ENCODE results near the gene SETD4.

SETD4 gene

GRCh38 chr21:36004441-36004840, 55.9 kb downstream of the SETD4 start:
- DNase-seq, result no peak

- no peak for DNase-seq
These were observed 56.5 kb downstream of the SETD4 start for GRCh38 chr21:36003776-36004175.

- DNase-seq, result no peak
These were observed 64.1 kb downstream of the SETD4 start for GRCh38 chr21:35996217-35996616.

- DNase-seq, result no peak
These were observed 64.7 kb downstream of the SETD4 start for GRCh38 chr21:35995522-35996088.

- DNase-seq, result no peak
These were observed 65.7 kb downstream of the SETD4 start for GRCh38 chr21:35994613-35995012.

- no peak for DNase-seq
These were observed 66.3 kb downstream of the SETD4 start for GRCh38 chr21:35993875-35994490.

- DNase-seq, result no peak
These were observed 69.2 kb downstream of the SETD4 start for GRCh38 chr21:35991131-35991530.

- DNase-seq, result no peak
These were observed 69.7 kb downstream of the SETD4 start for GRCh38 chr21:35990609-35991008.

GRCh38 chr21:35989138-35989735, 71.1 kb downstream of the SETD4 start:
- DNase-seq, result no peak

GRCh38 chr21:35988416-35989137, 71.7 kb downstream of the SETD4 start:
- no peak for DNase-seq

GRCh38 chr21:35987475-35987874, 72.9 kb downstream of the SETD4 start:
- no peak for DNase-seq

GRCh38 chr21:35984654-35985361, 75.5 kb downstream of the SETD4 start:
- no peak for DNase-seq

Measured in CD4-positive, alpha-beta T cell treated with Interleukin-1 beta for 1 hour (primary cell).